Measurements from ENCODE around the gene MEAF6. TPM values are rescaled to one million over a fixed set of nuclear protein-coding genes. Genes with fewer than 3 reads are reported as not detected.

Gene MEAF6
- total RNA-seq, 2 donors from 2014 or later = 50.4 to 51.7 TPM

- Mint-ChIP-seq H3K36me3 (ENCODE audit: low read depth) (peaks cover 14% of the 10 kb centered on the region), H3K9me3 (no peaks in the 10 kb centered on the region), H3K27ac (no peak overlapping the region), H3K27me3 (ENCODE audit: insufficient read depth) (no peaks in the 10 kb centered on the region), H3K4me1 (no peaks in the 10 kb centered on the region), H3K4me3 (no peak overlapping the region)
- DNase-seq = no peak
- 87% methylated on average over 5 of the region's 5 CpGs; no CpG with 5 or more reads in 1 of the 2 experiments for WGBS, 2 experiments (ENCODE audit: insufficient coverage in 1 of 2, insufficient read length in 1 of 2)
- H3K36me3 ChIP-seq (ENCODE audit: control insufficient read depth, insufficient read depth, low read length) = peaks cover 24% of the 10 kb centered on the region
- no peaks in the 10 kb centered on the region for H3K27me3 ChIP-seq (ENCODE audit: control insufficient read depth, insufficient read depth, low read length, poor library complexity, severe bottlenecking)
- H3K4me1 ChIP-seq (ENCODE audit: control insufficient read depth, insufficient read depth, low read length) = no peaks in the 10 kb centered on the region
- H3K27ac ChIP-seq (ENCODE audit: low read depth, low read length) = no peak overlapping the region
- H3K9me3 ChIP-seq (ENCODE audit: control insufficient read depth, low read length) = no peaks in the 10 kb centered on the region
- H3K9ac ChIP-seq (ENCODE audit: extremely low read depth, low read length, poor library complexity, severe bottlenecking) = no peak overlapping the region
- no peak overlapping the region for H3K4me3 ChIP-seq (ENCODE audit: low read length)
- peak; percentile 19 for TF ChIP-seq CTCF (conservative IDR thresholded peaks at IDR 0.05)
Measured at GRCh38 chr1:37487619-37487984, 27.0 kb downstream of the MEAF6 start.

DNA sequence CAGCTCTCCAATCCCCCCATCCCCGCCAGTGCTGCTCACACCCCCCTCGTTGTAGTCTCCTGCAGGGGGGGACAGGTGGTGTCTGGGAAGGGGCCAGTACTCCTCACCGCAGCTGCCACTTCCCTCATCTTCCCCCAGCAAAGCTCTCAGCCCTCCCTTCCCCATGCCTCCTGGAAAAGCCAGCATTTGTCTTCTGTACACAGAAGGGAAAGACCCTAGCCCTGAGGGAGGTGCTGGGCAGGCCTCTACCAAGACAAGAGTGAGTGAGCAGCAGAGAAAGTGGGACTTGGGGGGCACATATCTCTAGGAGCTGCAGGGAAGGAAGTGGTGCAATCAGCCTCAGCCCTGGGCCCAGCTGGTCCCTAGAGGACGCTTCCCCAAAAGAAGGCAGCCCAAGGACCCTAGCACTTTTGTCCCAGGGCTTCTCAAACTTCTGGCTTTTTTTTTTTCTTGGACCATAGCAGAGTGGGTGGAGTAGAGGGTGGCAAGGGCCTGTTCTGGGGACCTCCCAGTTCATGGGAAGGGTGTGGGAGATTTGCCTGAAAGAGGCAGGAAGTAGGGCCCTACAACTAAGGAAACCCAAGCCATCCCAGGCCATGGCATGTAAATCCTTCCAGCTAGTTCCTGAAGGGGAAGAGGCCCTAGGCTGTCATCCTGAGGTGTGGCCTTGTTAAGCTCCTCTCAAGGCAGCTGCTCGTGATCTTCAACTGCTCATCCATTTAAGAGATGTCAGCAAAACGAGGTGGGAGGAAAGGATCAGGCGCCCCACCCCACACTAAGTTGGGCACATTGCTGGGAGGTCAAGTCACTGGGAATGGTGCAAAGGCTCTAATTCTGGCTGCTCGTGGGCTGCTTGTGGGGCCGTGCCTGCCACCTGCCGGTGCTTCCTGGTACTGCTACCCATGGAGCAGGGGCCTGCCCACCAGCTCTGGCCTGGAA is 27.6 kb downstream of the MEAF6 start:
- peaks cover 18% of the 10 kb centered on the region for H3K36me3 Mint-ChIP-seq (ENCODE audit: low read depth)
- peaks cover 21% of the 10 kb centered on the region for H3K36me3 ChIP-seq (ENCODE audit: control insufficient read depth, insufficient read depth, low read length)
- H3K27me3 ChIP-seq (ENCODE audit: control insufficient read depth, insufficient read depth, low read length, poor library complexity, severe bottlenecking) = no peaks in the 10 kb centered on the region
- H3K4me1 ChIP-seq (ENCODE audit: control insufficient read depth, insufficient read depth, low read length) = no peaks in the 10 kb centered on the region
- H3K9me3 ChIP-seq (ENCODE audit: control insufficient read depth, low read length) = no peaks in the 10 kb centered on the region
- TF ChIP-seq CTCF (conservative IDR thresholded peaks at IDR 0.05) = peak; percentile 98
- no peak overlapping the region for H3K4me3 Mint-ChIP-seq
- H3K4me3 ChIP-seq (ENCODE audit: low read length) = no peak overlapping the region
- H3K4me1 Mint-ChIP-seq = no peaks in the 10 kb centered on the region
- no peaks in the 10 kb centered on the region for H3K27me3 Mint-ChIP-seq (ENCODE audit: insufficient read depth)
- DNase-seq = peak; percentile 94
- H3K9ac ChIP-seq (ENCODE audit: extremely low read depth, low read length, poor library complexity, severe bottlenecking) = no peak overlapping the region
- H3K27ac ChIP-seq (ENCODE audit: low read depth, low read length) = no peak overlapping the region
- H3K27ac Mint-ChIP-seq = no peak overlapping the region
- no peaks in the 10 kb centered on the region for H3K9me3 Mint-ChIP-seq
- 0 to 20% methylated on average over 1 to 7 of the region's 10 CpGs for WGBS, 2 experiments (ENCODE audit: insufficient coverage in 1 of 2, insufficient read length in 1 of 2)

DNA sequence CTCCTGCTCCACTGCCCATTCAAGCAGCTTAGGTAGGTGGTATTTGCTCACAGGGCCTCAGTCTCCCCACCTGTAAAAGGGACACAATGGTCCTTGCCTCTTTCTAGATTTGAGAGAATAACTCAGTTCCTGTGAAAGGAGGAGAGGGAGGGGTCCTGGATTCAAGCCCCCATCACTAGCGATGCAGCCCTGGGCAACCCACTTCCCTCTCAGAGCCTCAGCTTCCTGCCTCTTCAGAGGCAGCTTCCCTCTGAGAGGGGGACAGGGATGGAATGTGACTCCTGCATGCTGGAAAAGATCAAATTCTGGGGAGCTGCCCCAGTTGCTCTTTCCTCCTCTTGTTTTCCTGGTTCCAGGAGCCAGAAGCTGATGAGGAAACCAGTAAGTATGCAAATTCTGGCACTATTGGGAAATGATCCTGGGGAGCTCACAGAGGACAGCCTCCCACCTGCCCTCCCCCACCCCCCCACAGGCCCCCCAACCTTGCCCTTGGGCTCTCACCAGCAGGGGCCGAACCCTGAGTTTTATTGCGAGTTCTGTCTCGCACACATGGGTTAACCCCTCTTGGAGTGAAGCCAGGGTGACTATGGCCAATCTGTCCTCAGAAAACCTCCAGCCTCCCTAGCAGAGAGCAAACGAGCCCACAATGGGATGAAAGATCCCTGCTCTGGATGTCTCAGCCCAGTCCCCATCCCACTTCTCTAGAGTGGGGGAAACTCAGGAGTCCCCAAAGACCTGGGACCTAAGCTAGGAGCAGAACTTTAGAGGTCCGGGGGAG is 28.5 kb downstream of the MEAF6 start:
- TF ChIP-seq CTCF (conservative IDR thresholded peaks at IDR 0.05) = no peak
- Histone ChIP-seq H3K4me3 (ENCODE audit: low read length) (no peak overlapping the region), H3K9me3 (ENCODE audit: control insufficient read depth, low read length) (no peaks in the 10 kb centered on the region), H3K4me1 (ENCODE audit: control insufficient read depth, insufficient read depth, low read length) (no peaks in the 10 kb centered on the region), H3K36me3 (ENCODE audit: control insufficient read depth, insufficient read depth, low read length) (peaks cover 24% of the 10 kb centered on the region), H3K27me3 (ENCODE audit: control insufficient read depth, insufficient read depth, low read length, poor library complexity, severe bottlenecking) (no peaks in the 10 kb centered on the region), H3K9ac (ENCODE audit: extremely low read depth, low read length, poor library complexity, severe bottlenecking) (no peak overlapping the region), H3K27ac (ENCODE audit: low read depth, low read length) (no peak overlapping the region)
- no peaks in the 10 kb centered on the region for H3K27me3 Mint-ChIP-seq (ENCODE audit: insufficient read depth)
- H3K27ac Mint-ChIP-seq = no peak overlapping the region
- no peaks in the 10 kb centered on the region for H3K4me1 Mint-ChIP-seq
- H3K9me3 Mint-ChIP-seq = no peaks in the 10 kb centered on the region
- H3K36me3 Mint-ChIP-seq (ENCODE audit: low read depth) = peaks cover 22% of the 10 kb centered on the region
- 87 to 100% methylated on average over 1 to 5 of the region's 6 CpGs for WGBS, 2 experiments (ENCODE audit: insufficient coverage in 1 of 2, insufficient read length in 1 of 2)
- DNase-seq = no peak
- H3K4me3 Mint-ChIP-seq = no peak overlapping the region

Data from endodermal cell (in vitro differentiated cells).